Measurements from ENCODE around the gene PNMA8B.

DNA sequence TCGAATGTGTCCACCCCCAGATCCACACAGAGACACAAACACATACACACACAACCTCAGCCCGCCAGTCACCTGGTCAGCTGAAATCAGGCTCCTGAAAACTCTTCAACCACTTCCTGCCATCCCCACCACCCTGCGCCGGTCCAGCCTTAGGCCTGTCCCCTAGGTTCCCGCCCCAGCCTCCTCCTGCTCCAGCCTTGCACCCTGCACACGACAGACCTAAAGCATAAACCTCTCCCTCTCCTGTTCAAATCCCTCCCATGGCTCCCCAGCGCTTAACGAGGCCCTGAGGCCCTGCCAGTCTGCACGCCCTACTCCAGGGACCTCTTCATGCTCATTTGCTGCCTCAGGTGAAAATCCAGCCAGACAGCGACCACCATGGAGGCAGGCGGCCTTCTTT is 7.1 kb downstream of the PNMA8B start:
- TF ChIP-seq, protein P1, sequence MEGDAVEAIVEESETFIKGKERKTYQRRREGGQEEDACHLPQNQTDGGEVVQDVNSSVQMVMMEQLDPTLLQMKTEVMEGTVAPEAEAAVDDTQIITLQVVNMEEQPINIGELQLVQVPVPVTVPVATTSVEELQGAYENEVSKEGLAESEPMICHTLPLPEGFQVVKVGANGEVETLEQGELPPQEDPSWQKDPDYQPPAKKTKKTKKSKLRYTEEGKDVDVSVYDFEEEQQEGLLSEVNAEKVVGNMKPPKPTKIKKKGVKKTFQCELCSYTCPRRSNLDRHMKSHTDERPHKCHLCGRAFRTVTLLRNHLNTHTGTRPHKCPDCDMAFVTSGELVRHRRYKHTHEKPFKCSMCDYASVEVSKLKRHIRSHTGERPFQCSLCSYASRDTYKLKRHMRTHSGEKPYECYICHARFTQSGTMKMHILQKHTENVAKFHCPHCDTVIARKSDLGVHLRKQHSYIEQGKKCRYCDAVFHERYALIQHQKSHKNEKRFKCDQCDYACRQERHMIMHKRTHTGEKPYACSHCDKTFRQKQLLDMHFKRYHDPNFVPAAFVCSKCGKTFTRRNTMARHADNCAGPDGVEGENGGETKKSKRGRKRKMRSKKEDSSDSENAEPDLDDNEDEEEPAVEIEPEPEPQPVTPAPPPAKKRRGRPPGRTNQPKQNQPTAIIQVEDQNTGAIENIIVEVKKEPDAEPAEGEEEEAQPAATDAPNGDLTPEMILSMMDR (conservative IDR thresholded peaks at IDR 0.05; ENCODE audit: low read depth, low read length) = no peak
- TF ChIP-seq EZH2 (IDR thresholded peaks at IDR 0.05; ENCODE audit: borderline replicate concordance, low read depth, low read length, poor library complexity, severe bottlenecking) = no peak
